ENCODE data around the gene RRBP1.

RRBP1 gene

GRCh38 chr20:17622851-17623508 lies 59.1 kb downstream of the RRBP1 start:
- no peak for DNase-seq (ENCODE audit: low read depth, low spot score)

GRCh38 chr20:17622086-17622850 lies 59.8 kb downstream of the RRBP1 start:
- DNase-seq (ENCODE audit: low read depth, low spot score): no peak

GRCh38 chr20:17621229-17621968 lies 60.6 kb downstream of the RRBP1 start:
- DNase-seq (ENCODE audit: low read depth, low spot score): no peak

DNA sequence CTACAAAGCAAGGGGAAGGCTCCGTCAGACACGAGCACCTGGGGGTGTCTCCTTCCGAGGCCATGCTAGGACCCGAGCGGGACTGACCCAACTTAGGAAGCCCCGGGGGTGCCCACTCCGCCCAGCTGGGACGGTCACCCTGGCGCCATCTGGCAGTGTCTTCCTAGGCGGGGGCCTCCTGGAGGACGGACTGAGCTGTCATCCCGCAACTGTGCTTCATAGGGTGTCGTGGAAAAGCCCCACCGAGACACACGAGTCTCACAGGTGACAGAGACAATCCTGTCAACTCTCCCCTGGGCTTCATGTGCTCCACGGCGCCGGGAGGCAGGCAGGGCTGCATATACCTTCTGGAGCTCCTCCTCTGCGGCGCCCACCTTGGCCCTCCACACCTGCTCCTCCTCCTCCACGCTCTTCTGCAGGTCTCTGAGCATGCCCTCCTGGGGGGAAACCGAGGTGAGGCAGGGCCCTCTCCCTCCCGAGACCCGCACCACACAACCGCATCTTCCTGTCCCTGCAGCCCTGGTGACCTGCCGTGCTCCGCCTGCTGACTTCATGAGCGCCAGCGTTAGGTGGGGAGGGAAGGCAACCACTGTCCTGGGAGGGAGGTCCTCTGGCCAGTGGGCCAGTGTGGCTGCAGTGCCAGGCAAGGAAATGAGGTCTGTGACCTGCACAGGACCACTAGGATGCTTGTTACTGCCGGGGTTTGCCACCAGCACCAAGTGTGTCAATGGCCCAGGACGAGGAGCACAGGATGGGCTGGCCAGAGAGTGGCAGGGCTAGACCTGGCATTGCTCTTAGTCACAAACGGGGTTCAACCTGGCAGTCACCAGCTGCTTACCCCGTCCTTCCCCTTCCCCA lies 61.4 kb downstream of the RRBP1 start:
- DNase-seq (ENCODE audit: low read depth, low spot score): no peak

DNA sequence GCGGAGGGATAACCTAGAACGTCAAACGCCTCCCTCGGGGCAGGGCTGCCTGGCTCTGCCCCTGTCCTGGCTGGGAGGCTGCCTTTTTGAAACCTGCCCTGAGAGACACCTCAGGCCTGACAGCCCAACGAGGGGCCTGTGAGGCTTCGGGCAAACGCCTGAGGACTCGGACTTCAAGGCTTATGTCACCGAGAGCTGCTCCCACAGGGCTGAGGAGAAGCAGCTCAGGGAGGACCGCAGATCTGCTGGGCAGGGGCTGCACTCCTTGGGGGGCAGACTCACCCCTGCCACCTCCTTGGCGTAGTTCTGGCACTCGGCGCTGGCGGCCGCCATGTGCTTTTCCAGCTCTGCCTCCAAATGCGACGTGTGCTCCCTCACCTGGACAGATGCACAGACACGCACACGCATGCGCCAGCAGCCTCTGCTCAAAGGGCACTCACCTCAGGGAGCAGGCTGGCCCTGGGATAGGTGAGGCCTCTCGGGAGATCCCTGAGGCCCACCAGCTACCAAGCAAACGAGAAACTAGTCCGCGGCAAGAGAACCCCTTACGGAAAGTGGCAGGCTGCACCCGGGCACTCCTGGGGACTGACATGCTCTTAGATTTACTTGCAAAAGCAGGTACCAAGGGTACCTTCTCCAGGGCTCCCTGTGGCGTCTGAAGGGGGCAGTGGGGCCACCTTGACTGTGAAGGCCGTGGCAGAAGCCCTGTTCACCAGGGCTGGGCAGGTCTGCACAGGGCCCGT lies 62.5 kb downstream of the RRBP1 start:
- no peak for DNase-seq (ENCODE audit: low read depth, low spot score)

GRCh38 chr20:17618673-17619013 lies 63.4 kb downstream of the RRBP1 start:
- DNase-seq (ENCODE audit: low read depth, low spot score): no peak

- no peak for DNase-seq (ENCODE audit: low read depth, low spot score)
Observed at GRCh38 chr20:17617868-17618672, 64.0 kb downstream of the RRBP1 start.

GRCh38 chr20:17617212-17617867 lies 64.7 kb downstream of the RRBP1 start:
- no peak for DNase-seq (ENCODE audit: low read depth, low spot score)

DNA sequence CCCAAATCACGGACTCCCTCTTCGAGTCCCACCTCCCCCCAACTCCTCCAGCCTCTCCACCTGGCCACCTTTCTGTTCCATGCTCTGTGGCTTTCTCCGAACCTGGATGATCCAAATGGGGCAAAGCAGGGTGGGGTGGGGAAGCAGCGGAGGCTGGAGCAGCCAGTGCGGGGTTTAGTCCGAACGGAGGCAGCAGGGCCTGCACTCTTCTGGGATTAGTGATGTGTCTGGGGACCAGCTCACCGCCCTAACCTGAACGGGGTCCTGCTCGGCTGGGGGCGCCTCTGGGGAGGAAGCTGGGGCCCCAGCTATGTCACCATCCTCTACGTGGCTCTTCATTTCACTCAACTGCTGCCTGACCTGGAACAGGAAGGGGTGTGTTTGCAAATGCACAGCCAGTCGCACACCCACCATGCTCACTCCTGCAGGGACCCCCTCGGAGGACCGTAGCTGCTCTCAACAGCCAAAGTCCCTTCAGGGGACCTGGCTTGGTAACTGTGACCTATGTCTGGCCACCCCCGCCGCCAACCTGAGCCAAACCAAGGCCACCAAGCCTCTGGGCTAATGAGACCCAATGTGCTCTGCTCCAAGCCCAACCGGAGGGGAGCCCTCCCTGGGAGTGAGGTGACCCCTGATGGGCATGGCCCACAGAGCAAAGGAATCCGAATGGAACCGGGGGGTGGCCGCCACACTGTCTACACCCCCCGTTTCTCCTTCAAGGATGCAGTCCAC lies 65.4 kb downstream of the RRBP1 start:
- DNase-seq (ENCODE audit: low read depth, low spot score): no peak

- no peak for DNase-seq (ENCODE audit: low read depth, low spot score)
Observed at GRCh38 chr20:17615645-17616479, 66.2 kb downstream of the RRBP1 start.

DNA sequence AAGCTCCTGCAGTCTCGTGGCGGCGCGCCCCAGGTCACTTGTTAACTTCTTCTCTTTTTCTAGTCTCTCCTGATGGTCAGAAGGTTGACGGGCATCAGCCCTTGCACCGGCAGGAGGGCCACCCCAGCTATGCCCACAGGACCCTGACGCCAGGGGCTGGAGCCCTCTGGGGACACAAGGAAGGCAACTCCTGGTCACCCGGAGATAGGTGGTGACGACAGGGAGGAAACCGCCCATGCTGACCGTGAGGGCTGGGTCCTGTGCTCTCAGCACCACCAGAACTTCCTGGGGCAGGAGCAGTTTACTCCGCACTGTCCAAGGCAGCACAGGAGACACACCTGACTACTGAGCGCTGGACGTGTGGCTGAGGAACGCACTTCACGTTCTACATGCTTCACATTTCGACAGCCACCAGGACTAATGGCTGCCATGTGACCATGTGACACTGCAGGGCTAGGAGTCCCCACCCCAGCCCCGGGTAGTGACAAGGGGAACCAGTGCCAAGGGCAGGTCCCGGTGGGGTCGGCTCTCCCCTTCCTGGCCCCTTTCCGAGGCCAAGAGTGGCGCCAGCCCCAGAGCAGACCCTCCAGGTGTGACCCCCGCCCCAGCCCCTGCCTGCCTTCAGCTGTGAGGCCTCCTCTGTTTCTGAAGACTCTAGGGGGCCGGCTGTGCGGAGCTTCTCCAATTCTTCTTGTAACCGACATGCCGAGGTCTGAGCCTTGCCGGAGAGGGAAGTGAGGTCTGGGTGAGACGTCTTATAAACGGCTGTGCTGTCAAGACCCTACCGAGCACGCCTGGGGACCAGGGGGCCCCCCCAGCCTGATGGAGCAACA lies 67.0 kb downstream of the RRBP1 start:
- DNase-seq (ENCODE audit: low read depth, low spot score): no peak

DNA sequence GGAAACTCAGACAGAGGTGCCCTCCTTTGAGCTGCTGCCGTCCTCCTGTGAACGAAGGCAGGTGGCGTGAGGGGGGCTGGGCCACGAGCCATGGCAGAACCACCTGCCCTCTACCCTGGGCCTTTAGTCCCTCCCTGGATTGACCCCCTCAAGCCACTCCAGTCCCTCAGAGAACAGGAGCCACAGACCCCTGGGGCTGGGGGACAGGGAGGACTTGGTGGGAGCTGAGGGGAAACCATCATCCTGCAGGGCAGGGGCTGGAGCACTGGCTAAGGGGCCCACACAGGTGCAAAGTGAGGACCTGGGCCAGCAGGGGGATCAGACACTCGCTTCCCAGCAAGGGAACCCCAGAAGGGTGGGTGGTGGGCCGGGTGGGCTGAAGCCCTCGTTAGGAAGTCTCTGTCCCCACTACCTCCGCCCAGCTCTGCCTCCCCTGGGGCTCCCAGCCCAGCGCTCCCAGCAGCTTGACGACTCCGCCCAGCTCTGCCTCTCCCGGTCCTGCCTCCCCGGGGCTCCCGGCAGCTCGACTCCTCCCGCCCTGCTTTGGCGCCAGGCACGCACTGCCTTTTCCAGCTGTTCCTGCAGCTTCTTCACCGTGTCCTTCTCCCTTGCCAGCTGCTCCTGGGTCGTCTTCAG lies 67.7 kb downstream of the RRBP1 start:
- no peak for DNase-seq (ENCODE audit: low read depth, low spot score)

GRCh38 chr20:17613328-17614175 lies 68.5 kb downstream of the RRBP1 start:
- DNase-seq (ENCODE audit: low read depth, low spot score): no peak

GRCh38 chr20:17612992-17613327 lies 69.1 kb downstream of the RRBP1 start:
- DNase-seq (ENCODE audit: low read depth, low spot score): no peak

- DNase-seq (ENCODE audit: low read depth, low spot score): peak; percentile 69
Observed at GRCh38 chr20:17612287-17612991, 69.6 kb downstream of the RRBP1 start.
